HepG2 (cell line): ENCODE measurements around the gene GATM. TPM values are rescaled to one million over a fixed set of nuclear protein-coding genes. Genes with fewer than 3 reads are reported as not detected.
A peak's percentile ranks its signal among the peaks of the same experiment; 100 is the strongest.

Source experiments
- AKAP8 ChIP-seq: sonication (generic); formaldehyde crosslinking; IDR thresholded peaks from 2 replicates; pipeline ENCODE4 v1.5.1; 2020; ENCODE audit warnings: mild to moderate bottlenecking, missing genetic modification reagents
- ARID5B ChIP-seq: IDR thresholded peaks from 2 replicates; pipeline ENCODE4 v1.4.0; 2020; ENCODE audit warnings: mild to moderate bottlenecking, missing genetic modification reagents
- E2F2 ChIP-seq: sonication (generic); formaldehyde crosslinking; IDR thresholded peaks from 2 replicates; pipeline ENCODE4 v1.4.0; 2020; ENCODE audit warnings: missing genetic modification reagents, borderline replicate concordance
- HNF4G ChIP-seq, 2 experiments: sonication (generic) in 1 of 2; formaldehyde crosslinking in 1 of 2; IDR thresholded peaks; 2 replicates each; pipeline versions ENCODE4 v1.4.0 to v1.6.1; 2011 to 2020; ENCODE audit warnings: borderline replicate concordance in 2 of 2, low read depth in 2 of 2, mild to moderate bottlenecking in 2 of 2, low read length in 1 of 2, missing genetic modification reagents in 1 of 2, moderate library complexity in 1 of 2
- HNRNPLL ChIP-seq: fragments of 200-400 bp; formaldehyde crosslinking; IDR thresholded peaks from 2 replicates; pipeline ENCODE4 v1.6.1; 2017; ENCODE audit warnings: mild to moderate bottlenecking, low read depth, low read length; ENCODE audit not compliant: poor library complexity, severe bottlenecking
- KDM1A ChIP-seq: IDR thresholded peaks from 2 replicates; pipeline ENCODE4 v1.6.1; 2016; ENCODE audit warnings: missing compliant biosample characterization
- LRRFIP1 ChIP-seq: sonication (generic); formaldehyde crosslinking; conservative IDR thresholded peaks from 2 replicates; pipeline ENCODE4 v1.4.0; 2020; ENCODE audit warnings: missing genetic modification reagents
- RBAK ChIP-seq: sonication (generic); formaldehyde crosslinking; IDR thresholded peaks from 2 replicates; pipeline ENCODE4 v1.5.1; 2020; ENCODE audit warnings: mild to moderate bottlenecking, missing genetic modification reagents
- RORA ChIP-seq: sonication (generic); formaldehyde crosslinking; IDR thresholded peaks from 2 replicates; pipeline ENCODE4 v1.5.0; 2020; ENCODE audit warnings: mild to moderate bottlenecking, missing genetic modification reagents, moderate library complexity
- SKI ChIP-seq: fragments of 450-650 bp; IDR thresholded peaks from one replicate; pipeline ENCODE4 v1.6.1; 2018; ENCODE audit warnings: mild to moderate bottlenecking; ENCODE audit not compliant: partially characterized antibody
- TBX3 ChIP-seq: fragments of 450-650 bp; IDR thresholded peaks from 2 replicates; pipeline ENCODE4 v1.6.1; 2017; ENCODE audit warnings: antibody characterized with exemption, mild to moderate bottlenecking, inconsistent platforms, borderline replicate concordance
- ZFP82 ChIP-seq: sonication (generic); formaldehyde crosslinking; IDR thresholded peaks from 2 replicates; pipeline ENCODE4 v1.5.1; 2020; ENCODE audit warnings: mild to moderate bottlenecking, missing genetic modification reagents, borderline replicate concordance
- ZNF10 ChIP-seq: sonication (generic); formaldehyde crosslinking; IDR thresholded peaks from 2 replicates; pipeline ENCODE4 v1.4.0; 2020; ENCODE audit warnings: mild to moderate bottlenecking, low read depth, missing genetic modification reagents, borderline replicate concordance
- ZNF510 ChIP-seq: sonication (generic); formaldehyde crosslinking; IDR thresholded peaks from 2 replicates; pipeline ENCODE4 v1.4.0; 2020; ENCODE audit warnings: low read depth, mild to moderate bottlenecking, missing genetic modification reagents
- ZNF841 ChIP-seq: sonication (generic); formaldehyde crosslinking; IDR thresholded peaks from 2 replicates; pipeline ENCODE4 v1.8.1; 2023; ENCODE audit warnings: missing genetic modification reagents, borderline replicate concordance
- polyA plus RNA-seq, 8 experiments: library from polyadenylated mRNA; depleted of rRNA in 3 of 8; stranded (reverse) in 7 of 8; unstranded in 1 of 8; fragments of >200 nt; fragmentation: Illumina TruSeq in 4 of 8; extraction: Trizol in 4 of 8; gene quantifications; 2 replicates each; pipeline versions ENCODE4 v1.2.1 to v1.2.3, GENCODE V29; 2011 to 2016; ENCODE audit warnings: low read depth in 4 of 8, missing spikeins in 1 of 8, mixed read lengths in 1 of 8; ENCODE audit not compliant: insufficient read depth in 1 of 8
- total RNA-seq, 5 experiments: library from RNA; depleted of rRNA; stranded (reverse); fragments of >200 nt; fragmentation: Illumina TruSeq; extraction: Trizol; gene quantifications; 2 replicates each; pipeline ENCODE4 v1.2.3, GENCODE V29; 2016; ENCODE audit warnings: low read depth in 1 of 5

Gene GATM
- total and polyA plus RNA-seq, 2 of the 13 experiments (the other 11 are each of a cell fraction or from before 2014, with no cell fraction given), result 2.1 to 16.8 TPM

- TF ChIP-seq HNRNPLL (no peak), RORA (CRISPR knock-in tag) (no peak), AKAP8 (CRISPR knock-in tag) (no peak), LRRFIP1 (no peak), ZNF10 (CRISPR knock-in tag) (no peak), ZNF841 (CRISPR knock-in tag) (no peak), ZNF510 (CRISPR knock-in tag) (no peak), SKI (no peak), TBX3 (no peak), HNF4G (IDR thresholded peaks at IDR 0.05; ENCODE audit: borderline replicate concordance, low read depth, low read length) (0 out of 2 replicates have a peak, but pooled peaks have one; percentile 23), HNF4G (CRISPR knock-in tag; IDR thresholded peaks at IDR 0.05; ENCODE audit: borderline replicate concordance, low read depth) (no peak), E2F2 (CRISPR knock-in tag) (no peak), RBAK (CRISPR knock-in tag) (no peak), KDM1A (no peak), ARID5B (peak; percentile 32; the same call in 1 of the 2 replicates), ZFP82 (CRISPR knock-in tag) (no peak)
Measured at GRCh38 chr15:45386420-45386819, 8.1 kb upstream of the GATM start (continued).
